Mononuclear cell (primary cell): ENCODE measurements around the gene CMC1. TPM values are rescaled to one million over a fixed set of nuclear protein-coding genes. Genes with fewer than 3 reads are reported as not detected.
"Not testable (repeated sequence)": the region's sequence is repeated elsewhere in the genome, so short reads cannot be mapped to it uniquely, and the experiment has no call there.

Experiments
- H3K27me3 ChIP-seq: 2 replicates; pipeline ENCODE4 v1.6.0; 2011; ENCODE audit warnings: low read length, control low read depth; ENCODE audit not compliant: insufficient read depth
- H3K4me1 ChIP-seq: 2 replicates; pipeline ENCODE4 v1.5.1; 2011; ENCODE audit warnings: mild to moderate bottlenecking, low read length, control low read depth; ENCODE audit not compliant: insufficient read depth
- H3K4me3 ChIP-seq: 2 replicates; pipeline ENCODE4 v1.5.1; 2011; ENCODE audit warnings: mild to moderate bottlenecking, low read length, moderate library complexity
- H3K9me3 ChIP-seq: 2 replicates; pipeline ENCODE4 v1.5.1; 2011; ENCODE audit warnings: low read depth, mild to moderate bottlenecking, control low read depth, low read length
- total RNA-seq: library from RNA; depleted of rRNA; stranded (reverse); fragments of >200 nt; gene quantifications from one replicate; pipeline ENCODE4 v1.2.3, GENCODE V29; 2012

Gene CMC1
- total RNA-seq, 1 donor: 39.5 TPM

DNA sequence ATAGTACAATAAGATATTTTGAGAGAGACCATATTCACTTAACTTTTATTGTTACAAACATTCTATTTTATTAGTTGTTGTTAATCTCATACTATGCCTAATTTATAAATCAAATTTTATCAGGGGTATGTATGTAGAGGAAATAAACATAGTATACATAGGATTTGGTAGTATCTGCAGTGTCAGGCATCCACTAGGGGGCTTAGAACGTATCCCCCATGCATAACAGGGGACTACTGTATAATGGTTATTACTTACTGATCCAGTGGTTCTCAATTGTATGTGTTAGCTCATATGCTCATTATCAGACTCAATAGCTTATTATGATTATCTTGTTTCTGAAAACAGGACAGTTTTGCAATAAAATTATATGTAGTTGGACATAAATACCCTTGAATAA, 27.6 kb downstream of the CMC1 start:
- H3K4me3 ChIP-seq: no peak overlapping the region
- no peaks in the 10 kb centered on the region for H3K27me3 ChIP-seq
- peaks cover 18% of the 10 kb centered on the region for H3K9me3 ChIP-seq
- no peaks in the 10 kb centered on the region for H3K4me1 ChIP-seq

DNA sequence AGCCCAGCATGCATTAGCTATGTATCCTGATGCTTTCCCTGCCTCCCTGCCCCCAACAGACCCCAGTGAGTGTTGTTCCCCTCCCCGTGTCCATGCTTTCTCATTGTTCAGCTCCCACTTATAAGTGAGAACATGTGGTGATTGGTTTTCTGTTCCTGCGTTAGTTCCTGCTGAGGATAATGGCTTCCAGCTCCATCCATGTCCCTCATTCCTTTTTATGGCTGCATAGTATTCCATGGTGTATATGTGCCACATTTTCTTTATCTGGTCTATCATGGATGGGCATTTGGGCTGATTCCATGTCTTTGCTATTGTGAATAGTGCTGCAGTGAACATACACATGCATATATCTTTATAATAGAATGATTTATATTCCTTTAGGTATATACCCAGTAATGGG, 28.5 kb downstream of the CMC1 start:
- H3K27me3 ChIP-seq, H3K4me3 ChIP-seq, H3K4me1 ChIP-seq: not testable (repeated sequence)
- peaks cover 19% of the 10 kb centered on the region for H3K9me3 ChIP-seq

DNA sequence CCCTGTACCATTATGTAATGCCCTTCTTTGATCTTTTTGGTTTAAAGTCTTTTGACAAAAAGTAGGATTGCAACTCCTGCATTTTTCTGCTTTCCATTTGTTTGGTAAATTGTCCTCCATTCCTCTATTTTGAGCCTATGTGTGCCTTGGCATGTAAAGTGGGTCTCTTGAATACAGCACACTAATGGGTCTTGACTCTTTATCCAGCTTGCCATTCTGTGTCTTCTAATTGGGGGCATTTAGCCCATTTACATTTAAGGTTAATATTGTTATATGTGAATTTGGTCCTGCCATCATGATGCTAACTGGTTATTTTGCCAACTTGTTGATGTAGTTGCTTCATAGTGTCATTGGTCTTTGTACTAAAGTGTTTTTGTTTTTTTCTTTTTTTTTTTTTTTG, 32.4 kb downstream of the CMC1 start:
- peaks cover 19% of the 10 kb centered on the region for H3K9me3 ChIP-seq
- H3K27me3 ChIP-seq: no peaks in the 10 kb centered on the region
- H3K4me1 ChIP-seq: no peaks in the 10 kb centered on the region
- H3K4me3 ChIP-seq: no peak overlapping the region

DNA sequence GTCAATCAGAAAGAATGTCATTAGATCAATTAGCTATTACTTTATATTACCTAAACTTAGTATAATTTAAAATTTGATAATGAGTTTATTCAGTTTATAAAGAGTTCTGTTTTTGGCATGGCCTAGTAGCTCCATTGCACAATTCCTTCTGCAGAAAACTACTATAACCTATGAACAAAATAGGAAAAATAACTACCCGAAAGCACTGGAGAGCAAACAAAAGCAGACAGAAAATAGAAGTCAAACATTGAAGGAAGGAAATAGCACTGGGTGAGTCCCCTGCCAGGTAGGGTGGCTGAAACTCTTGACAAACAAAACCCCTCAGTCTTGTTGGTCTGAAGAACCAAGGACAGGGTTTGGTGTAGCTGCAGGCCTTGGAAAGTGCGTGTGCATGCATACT, 37.5 kb downstream of the CMC1 start:
- no peaks in the 10 kb centered on the region for H3K27me3 ChIP-seq
- no peaks in the 10 kb centered on the region for H3K4me1 ChIP-seq
- H3K4me3 ChIP-seq: no peak overlapping the region
- H3K9me3 ChIP-seq: peaks cover 2% of the 10 kb centered on the region

DNA sequence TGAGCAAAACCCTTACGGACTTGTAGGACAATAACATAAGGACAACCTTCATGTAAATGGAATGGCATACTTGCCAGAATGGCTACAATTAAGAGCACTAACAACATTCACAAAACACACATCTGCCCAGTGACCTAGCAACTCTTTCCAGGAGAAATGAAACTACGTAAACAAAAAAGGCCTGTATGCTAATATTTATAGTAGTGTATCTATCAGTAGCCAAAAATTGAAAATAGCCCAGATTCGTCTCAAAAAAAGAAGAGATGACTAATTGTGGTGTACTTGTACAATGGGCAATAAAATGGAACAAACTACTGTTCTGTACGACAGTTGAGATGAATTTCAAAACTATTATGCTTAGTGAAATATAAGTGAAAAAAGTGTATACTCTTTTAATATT, 38.4 kb downstream of the CMC1 start:
- Histone ChIP-seq H3K4me3 (no peak overlapping the region), H3K27me3 (no peaks in the 10 kb centered on the region), H3K9me3 (no peaks in the 10 kb centered on the region), H3K4me1 (no peaks in the 10 kb centered on the region)

DNA sequence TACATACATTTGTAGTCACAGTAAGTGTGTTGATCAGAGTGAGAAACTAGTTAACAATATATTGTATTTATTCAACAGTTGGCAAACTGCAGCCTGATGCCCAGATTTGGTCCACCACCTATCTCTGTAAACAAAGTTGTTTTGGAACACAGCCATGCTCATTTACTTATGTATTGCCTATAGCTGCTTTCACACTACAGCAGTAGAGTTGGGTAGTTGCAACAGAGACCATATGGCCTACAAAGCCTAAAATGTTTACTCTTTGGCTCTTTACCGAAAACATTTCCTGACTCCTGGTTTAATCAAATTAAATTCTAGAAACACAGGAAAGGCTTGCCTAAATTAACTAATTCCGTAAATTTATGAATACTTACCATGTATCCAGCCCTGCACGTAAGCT, 39.4 kb downstream of the CMC1 start:
- H3K4me3 ChIP-seq: no peak overlapping the region
- H3K27me3 ChIP-seq: no peaks in the 10 kb centered on the region
- no peaks in the 10 kb centered on the region for H3K9me3 ChIP-seq
- no peaks in the 10 kb centered on the region for H3K4me1 ChIP-seq

DNA sequence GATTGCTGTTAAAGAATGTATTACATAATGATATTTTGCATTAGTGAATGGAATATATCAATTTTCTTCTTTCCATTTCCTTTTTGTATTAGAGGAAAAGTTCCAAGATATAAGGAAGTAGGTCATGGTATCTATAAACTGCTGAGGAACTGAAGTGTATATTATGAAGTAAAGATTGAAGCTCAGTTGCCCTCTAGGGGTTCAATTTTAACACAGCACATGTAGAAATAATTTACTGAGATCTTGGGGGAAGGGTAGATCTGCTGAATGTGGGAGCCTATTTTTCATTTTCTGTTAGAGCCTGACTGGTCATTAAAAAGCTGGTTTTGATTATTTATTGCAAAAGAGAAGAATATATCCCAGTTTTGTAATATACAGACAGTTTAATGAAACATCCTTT, 45.2 kb downstream of the CMC1 start:
- H3K4me3 ChIP-seq: no peak overlapping the region
- H3K9me3 ChIP-seq: no peaks in the 10 kb centered on the region
- no peaks in the 10 kb centered on the region for H3K4me1 ChIP-seq
- H3K27me3 ChIP-seq: no peaks in the 10 kb centered on the region

DNA sequence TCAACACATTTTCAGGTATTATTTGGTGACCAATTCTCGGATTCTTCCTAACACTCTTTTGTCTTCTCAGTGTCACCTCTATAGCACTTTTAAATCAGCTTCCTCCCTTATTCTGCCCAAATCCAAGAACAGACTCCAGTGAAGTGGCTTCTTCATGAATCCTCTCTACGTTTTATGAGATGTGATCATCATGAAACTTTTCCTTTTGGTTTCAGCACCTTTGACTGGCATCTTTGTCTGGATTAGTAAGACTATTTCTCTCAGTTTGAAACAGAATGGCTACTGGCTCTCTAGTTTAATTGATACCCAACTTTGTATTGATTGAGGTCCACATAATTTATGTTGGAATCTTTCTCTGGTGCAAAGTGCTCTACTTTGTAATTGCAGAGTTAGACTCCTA, 45.6 kb downstream of the CMC1 start:
- no peaks in the 10 kb centered on the region for H3K9me3 ChIP-seq
- no peaks in the 10 kb centered on the region for H3K4me1 ChIP-seq
- H3K27me3 ChIP-seq: no peaks in the 10 kb centered on the region
- H3K4me3 ChIP-seq: no peak overlapping the region

DNA sequence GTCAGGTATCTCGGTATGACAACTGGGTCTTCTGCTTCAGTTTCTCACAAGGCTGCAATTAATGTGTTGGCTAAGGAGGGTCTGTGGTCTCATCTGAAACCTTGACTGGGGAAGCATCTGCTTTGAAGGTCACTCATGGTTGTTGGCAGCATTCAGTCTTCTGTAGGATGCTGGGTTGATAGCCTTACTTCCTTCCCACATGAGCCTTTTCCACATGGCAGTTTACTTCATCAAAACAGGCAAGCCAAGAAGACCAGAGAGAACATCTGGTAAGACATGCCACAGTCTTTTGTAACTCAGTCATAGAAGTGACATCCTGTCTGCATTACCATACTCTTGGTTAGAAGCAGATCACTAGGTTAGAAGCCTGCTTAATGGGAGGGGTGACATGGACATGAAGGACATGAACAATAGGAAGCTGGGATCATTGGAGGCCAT, 49.5 kb downstream of the CMC1 start:
- Histone ChIP-seq H3K27me3 (no peaks in the 10 kb centered on the region), H3K4me1 (peaks cover 4% of the 10 kb centered on the region), H3K9me3 (no peaks in the 10 kb centered on the region), H3K4me3 (no peak overlapping the region)

DNA sequence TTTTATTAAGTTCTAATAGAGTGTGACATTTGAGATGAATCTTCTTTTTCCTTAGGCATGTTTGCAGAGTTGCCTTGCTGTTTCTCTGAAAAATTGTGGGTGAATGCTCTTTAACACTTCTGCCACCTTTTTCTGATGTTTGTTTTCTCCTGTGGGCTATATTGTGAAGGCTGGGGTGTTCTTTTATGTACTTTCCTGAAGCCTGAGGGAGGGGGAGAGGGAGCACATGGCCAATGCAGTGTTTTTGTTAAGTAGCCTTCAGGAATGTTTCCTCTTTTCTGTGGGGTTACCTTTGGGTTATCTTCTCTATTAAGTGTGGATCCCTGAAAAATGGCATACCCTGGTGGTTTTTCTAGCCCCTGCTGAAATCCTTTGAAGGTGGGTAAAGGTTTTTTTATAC, 50.2 kb downstream of the CMC1 start:
- H3K4me1 ChIP-seq: peaks cover 4% of the 10 kb centered on the region
- H3K4me3 ChIP-seq: no peak overlapping the region
- H3K9me3 ChIP-seq: no peaks in the 10 kb centered on the region

DNA sequence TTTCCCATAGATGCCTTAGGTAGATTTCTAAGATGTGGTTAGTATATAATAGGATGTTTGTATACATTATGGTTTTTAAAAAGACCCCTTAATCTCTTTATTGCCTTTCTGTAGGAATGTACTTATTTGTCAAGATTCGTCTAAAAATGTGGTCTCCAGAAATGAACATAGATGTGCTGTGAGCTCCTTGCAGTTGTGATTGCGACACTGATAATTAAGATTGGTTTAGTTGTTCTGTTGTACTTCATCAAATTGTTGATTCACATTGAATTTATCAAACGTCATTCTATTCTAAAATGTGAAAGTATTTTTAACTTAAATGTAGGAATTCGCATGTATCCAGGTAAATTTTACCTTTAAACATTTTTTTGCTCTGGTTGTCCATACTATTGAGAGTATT, 51.2 kb downstream of the CMC1 start:
- Histone ChIP-seq H3K9me3 (no peaks in the 10 kb centered on the region), H3K4me3 (no peak overlapping the region), H3K4me1 (peaks cover 4% of the 10 kb centered on the region), H3K27me3 (no peaks in the 10 kb centered on the region)

More for the DNA sequence above, 50.2 kb downstream of the CMC1 start:
- H3K27me3 ChIP-seq: no peaks in the 10 kb centered on the region

DNA sequence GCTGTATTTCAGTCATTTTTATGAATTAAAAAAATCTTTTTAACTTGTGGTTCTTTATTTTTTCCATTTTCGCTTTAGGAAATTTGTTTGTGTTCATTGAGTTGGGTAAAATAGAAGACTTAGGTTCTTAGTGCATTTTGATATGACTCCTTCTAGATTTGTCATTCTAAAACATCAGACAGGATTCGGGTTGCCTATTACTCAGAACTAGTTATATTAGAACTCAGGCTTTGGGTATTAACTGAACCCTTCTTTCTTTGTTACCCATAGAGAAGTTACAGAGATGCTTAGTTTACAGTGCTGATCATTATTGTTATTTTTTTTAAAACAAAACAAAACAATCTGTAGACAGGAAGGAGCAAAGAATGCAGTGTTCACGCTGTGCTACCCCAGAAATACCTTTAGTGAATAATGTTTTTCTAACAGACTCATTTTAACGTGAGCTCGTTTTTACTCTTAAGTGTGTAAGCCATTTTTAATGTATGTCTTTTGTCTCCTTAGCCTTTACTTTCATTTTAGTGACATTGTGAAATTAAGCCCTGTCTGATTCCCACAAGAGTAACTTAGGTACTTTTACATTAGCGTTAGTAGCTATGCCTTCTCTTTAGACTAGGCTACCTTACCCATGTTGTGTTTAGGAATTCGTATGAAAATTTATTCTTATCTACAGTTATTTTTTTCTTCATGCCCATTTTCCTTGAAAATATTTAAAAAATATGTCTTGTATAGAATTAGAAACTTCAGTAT, 53.4 kb downstream of the CMC1 start:
- H3K27me3 ChIP-seq: no peaks in the 10 kb centered on the region
- peaks cover 4% of the 10 kb centered on the region for H3K4me1 ChIP-seq
- H3K9me3 ChIP-seq: no peaks in the 10 kb centered on the region
- no peak overlapping the region for H3K4me3 ChIP-seq

DNA sequence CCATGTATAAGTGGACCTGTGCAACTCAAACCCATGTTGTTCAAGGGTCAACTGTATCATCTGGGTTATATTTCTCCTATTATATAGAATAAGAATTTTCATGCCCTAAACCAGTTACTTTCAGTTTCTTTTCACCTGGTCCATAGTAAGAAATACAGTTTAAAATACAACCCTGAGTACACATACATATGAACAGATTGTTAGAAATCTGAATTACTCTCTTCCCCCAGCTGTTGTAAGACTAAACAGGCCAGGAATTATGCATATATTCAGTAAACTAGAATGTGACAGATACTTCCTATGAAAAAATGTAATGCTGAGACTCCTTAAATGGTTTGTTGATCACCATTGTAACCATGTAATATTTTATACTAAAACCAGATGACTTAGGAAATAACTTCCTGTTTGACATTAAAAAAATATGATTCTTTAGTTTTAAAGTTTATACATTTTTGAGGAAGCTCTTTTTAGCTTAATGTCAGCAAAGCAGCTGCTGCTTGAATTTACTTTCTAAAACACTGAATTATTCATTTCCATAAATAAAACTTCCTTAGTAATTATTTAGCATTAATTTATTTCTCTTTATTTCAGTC, 54.6 kb downstream of the CMC1 start:
- Histone ChIP-seq H3K4me3 (no peak overlapping the region), H3K27me3 (no peaks in the 10 kb centered on the region), H3K9me3 (no peaks in the 10 kb centered on the region), H3K4me1 (peaks cover 4% of the 10 kb centered on the region)

DNA sequence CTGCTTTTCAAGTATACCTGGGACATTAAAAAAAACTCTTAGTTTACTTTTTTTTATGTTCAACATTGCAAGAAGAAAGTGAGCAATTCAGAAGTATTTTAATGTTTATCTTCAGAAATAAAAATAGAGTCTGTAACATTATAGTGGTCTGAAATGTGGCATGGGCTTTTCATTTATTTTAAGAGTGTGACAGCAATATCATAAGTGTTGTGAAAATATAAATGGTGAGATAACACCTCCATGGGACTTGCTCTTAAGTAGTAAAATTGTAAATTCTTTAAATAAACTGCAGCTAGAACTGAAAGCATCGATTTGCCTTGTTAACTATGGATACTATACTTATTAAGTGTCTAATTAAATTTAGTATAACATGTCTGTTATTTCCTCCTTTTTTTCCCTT, 58.3 kb downstream of the CMC1 start:
- no peak overlapping the region for H3K4me3 ChIP-seq
- H3K9me3 ChIP-seq: no peaks in the 10 kb centered on the region
- H3K4me1 ChIP-seq: peaks cover 4% of the 10 kb centered on the region
- no peaks in the 10 kb centered on the region for H3K27me3 ChIP-seq

DNA sequence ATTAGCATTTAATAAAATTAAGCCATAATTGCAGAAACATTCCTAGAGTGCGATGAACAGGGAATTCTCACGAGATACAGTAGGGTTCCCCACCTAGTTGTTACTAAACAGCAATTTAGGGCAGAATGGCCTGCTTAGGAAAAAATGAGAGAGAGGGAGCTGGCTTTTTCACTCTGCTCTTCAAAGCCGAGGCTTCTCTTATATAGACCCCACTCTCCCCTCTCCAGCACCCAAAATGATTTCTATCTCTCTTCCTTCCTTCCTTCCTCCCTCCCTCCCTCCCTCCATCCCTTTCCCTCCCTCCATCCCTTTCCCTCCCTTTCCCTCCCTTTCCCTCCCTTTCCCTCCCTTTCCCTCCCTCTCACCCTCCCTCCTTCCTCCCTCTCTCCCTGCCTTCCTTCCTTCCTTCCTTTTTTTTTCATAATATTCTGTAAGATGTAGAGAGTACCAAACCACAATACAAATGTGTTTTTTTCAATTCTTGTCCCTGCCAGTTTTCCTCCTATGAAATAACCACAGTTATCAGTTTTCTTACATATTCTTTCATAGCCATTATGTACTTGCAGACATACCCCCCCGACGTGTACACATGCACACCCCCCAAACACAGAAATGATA, 59.0 kb downstream of the CMC1 start:
- Histone ChIP-seq H3K4me1 (peaks cover 3% of the 10 kb centered on the region), H3K27me3 (no peaks in the 10 kb centered on the region), H3K4me3 (no peak overlapping the region), H3K9me3 (no peaks in the 10 kb centered on the region)

DNA sequence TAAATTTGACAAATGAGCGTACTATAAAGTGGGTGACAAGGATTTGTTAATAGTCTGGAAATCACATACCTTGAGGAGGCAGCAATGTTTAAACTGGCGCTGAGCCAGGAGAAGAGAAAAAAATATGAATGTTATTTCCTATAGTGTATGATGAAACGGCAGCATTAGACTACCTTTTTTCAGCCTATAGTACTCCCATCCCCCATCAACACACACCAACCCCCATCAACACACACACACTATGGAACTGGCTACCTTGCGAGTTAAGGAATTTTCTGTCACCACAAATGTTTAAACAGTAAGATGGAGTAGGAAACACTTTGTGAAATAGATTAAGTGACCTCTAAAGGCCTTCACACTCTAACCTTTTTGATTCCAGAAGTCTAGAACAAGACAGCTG, 60.3 kb downstream of the CMC1 start:
- H3K4me3 ChIP-seq: no peak overlapping the region
- H3K4me1 ChIP-seq: no peaks in the 10 kb centered on the region
- H3K9me3 ChIP-seq: no peaks in the 10 kb centered on the region
- H3K27me3 ChIP-seq: no peaks in the 10 kb centered on the region
